Fibroblast of skin of right biceps (primary cell): ENCODE measurements around the gene MET.
"Not testable (repeated sequence)": the region's sequence is repeated elsewhere in the genome, so short reads cannot be mapped to it uniquely, and the experiment has no call there.

Experiments used
- DNase-seq: peaks from one replicate; pipeline ENCODE4 v3.0.0-alpha.2; 2013

Gene MET

GRCh38 chr7:116671681-116672595 lies at the start of gene MET:
MET (plus strand) TSS chr7:116672196; CDS start chr7:116699085, 26,889 bp downstream.
- DNase-seq = peak; percentile 82

GRCh38 chr7:116626886-116627285 lies 45.1 kb upstream of the MET start:
- no peak for DNase-seq

GRCh38 chr7:116629051-116629463 lies 42.9 kb upstream of the MET start:
- no peak for DNase-seq

GRCh38 chr7:116630357-116630756 lies 41.6 kb upstream of the MET start:
- no peak for DNase-seq

- peak; percentile 71 for DNase-seq
These were observed 40.9 kb upstream of the MET start for GRCh38 chr7:116630932-116631671.

- no peak for DNase-seq
These were observed 40.3 kb upstream of the MET start for GRCh38 chr7:116631676-116632075.

- DNase-seq = peak; percentile 43
These were observed 39.6 kb upstream of the MET start for GRCh38 chr7:116632384-116632783.

- DNase-seq = peak; percentile 6
These were observed 38.6 kb upstream of the MET start for GRCh38 chr7:116633131-116633988.

- no peak for DNase-seq
These were observed 35.0 kb upstream of the MET start for GRCh38 chr7:116636997-116637396.

- not testable (repeated sequence) for DNase-seq
These were observed 33.4 kb upstream of the MET start for GRCh38 chr7:116638592-116638991.

- DNase-seq = no peak
These were observed 30.3 kb upstream of the MET start for GRCh38 chr7:116641551-116642153.

- not testable (repeated sequence) for DNase-seq
These were observed 28.8 kb upstream of the MET start for GRCh38 chr7:116643148-116643547.

- no peak for DNase-seq
These were observed 27.4 kb upstream of the MET start for GRCh38 chr7:116644628-116645027.

GRCh38 chr7:116647290-116647689 lies 24.7 kb upstream of the MET start:
- DNase-seq = no peak

- DNase-seq = no peak
These were observed 24.1 kb upstream of the MET start for GRCh38 chr7:116647861-116648260.

- DNase-seq = no peak
These were observed 21.6 kb upstream of the MET start for GRCh38 chr7:116650436-116650835.

GRCh38 chr7:116652793-116653192 lies 19.2 kb upstream of the MET start:
- DNase-seq = no peak

- peak; percentile 77 for DNase-seq
These were observed 18.8 kb upstream of the MET start for GRCh38 chr7:116653204-116653603.

- no peak for DNase-seq
These were observed 18.4 kb upstream of the MET start for GRCh38 chr7:116653646-116654045.

- DNase-seq = not testable (repeated sequence)
These were observed 12.7 kb upstream of the MET start for GRCh38 chr7:116659248-116659647.

GRCh38 chr7:116661865-116662264 lies 10.1 kb upstream of the MET start:
- no peak for DNase-seq

- DNase-seq = no peak
These were observed 8.3 kb upstream of the MET start for GRCh38 chr7:116663744-116664143.
